A549 treated with RU486 at 1 μM for 4 hours (cell line): ENCODE measurements around the gene IL21R. TPM values are rescaled to one million over a fixed set of nuclear protein-coding genes. Genes with fewer than 3 reads are reported as not detected.

ENCODE experiments used
- total RNA-seq: library from RNA; stranded (reverse); fragments of 200-300 nt; extraction: Qiagen RNA extraction; gene quantifications from 5 replicates; pipeline ENCODE4 v1.2.3, GENCODE V29; 2022; ENCODE audit warnings: low read depth

IL21R gene
- total RNA-seq = not detected in 5 replicates

GRCh38 chr16:27401768-27402568 is at the start of gene IL21R:
Gene IL21R, plus strand, starts transcription at chr16:27402174. Its CDS starts 27,898 bp downstream, at chr16:27430072.

Other genes starting within 250 kb of the IL21R start
- gene KDM8, start 198.6 kb upstream of the IL21R start, total RNA-seq = 1.9 to 2.8 TPM (median 2.4 TPM) in 5 replicates
- gene NSMCE1, start 133.4 kb upstream of the IL21R start, total RNA-seq = 56.7 to 59.1 TPM (median 58.2 TPM) in 5 replicates
- 37.2 to 46.4 TPM (median 39.2 TPM) in 5 replicates for gene IL4R, start 88.2 kb upstream of the IL21R start, total RNA-seq
- gene GTF3C1, start 147.7 kb downstream of the IL21R start, total RNA-seq = 67.7 to 75.1 TPM (median 72.5 TPM) in 5 replicates
- gene KATNIP, start 148.0 kb downstream of the IL21R start, total RNA-seq = 10.0 to 13.4 TPM (median 12.5 TPM) in 5 replicates